Glutamatergic neuron (in vitro differentiated cells): ENCODE measurements around the gene ANKMY1. TPM values are rescaled to one million over a fixed set of nuclear protein-coding genes. Genes with fewer than 3 reads are reported as not detected.

Source experiments
- DNase-seq: peaks from one replicate; pipeline ENCODE4 v3.0.0; 2022
- H3K27ac Mint-ChIP-seq: one replicate; pipeline ENCODE4 v1.8.0; 2020; ENCODE audit warnings: mild to moderate bottlenecking, mixed read lengths, inconsistent platforms; ENCODE audit not compliant: unreplicated experiment
- H3K27me3 Mint-ChIP-seq: one replicate; pipeline ENCODE4 v1.8.0; 2020; ENCODE audit warnings: mild to moderate bottlenecking, moderate library complexity, mixed read lengths, inconsistent platforms; ENCODE audit not compliant: unreplicated experiment
- H3K36me3 Mint-ChIP-seq: one replicate; pipeline ENCODE4 v1.8.0; 2020; ENCODE audit warnings: mild to moderate bottlenecking, mixed read lengths, inconsistent platforms; ENCODE audit not compliant: unreplicated experiment
- H3K4me1 Mint-ChIP-seq: one replicate; pipeline ENCODE4 v1.8.0; 2020; ENCODE audit warnings: mild to moderate bottlenecking, low read depth, mixed read lengths, inconsistent platforms; ENCODE audit not compliant: unreplicated experiment
- H3K4me3 Mint-ChIP-seq: one replicate; pipeline ENCODE4 v1.8.0; 2020; ENCODE audit warnings: mild to moderate bottlenecking, mixed read lengths, inconsistent platforms; ENCODE audit not compliant: unreplicated experiment
- H3K9me3 Mint-ChIP-seq: one replicate; pipeline ENCODE4 v1.8.0; 2020; ENCODE audit warnings: mild to moderate bottlenecking, moderate library complexity, mixed read lengths, inconsistent platforms; ENCODE audit not compliant: unreplicated experiment
- CTCF ChIP-seq: fragments of 200-600 bp; sonication (generic); IDR thresholded peaks from one replicate; pipeline ENCODE4 v1.5.0; 2021; ENCODE audit not compliant: partially characterized antibody, unreplicated experiment
- total RNA-seq: library from RNA; stranded (reverse); fragmentation: NEBNext Ultra II Directional; extraction: Animal tissue kit (Norgen Biotek cat#: 25700); gene quantifications from one replicate; pipeline ENCODE4 v1.2.1, GENCODE V29; 2021; ENCODE audit not compliant: unreplicated experiment

The ANKMY1 gene
- total RNA-seq, 1 donor from 2014 or later = 9.0 TPM

GRCh38 chr2:240447934-240448333 lies 109.9 kb downstream of the ANKMY1 start:
- peaks cover 21% of the 10 kb centered on the region for H3K4me1 Mint-ChIP-seq

GRCh38 chr2:240447331-240447730 lies 110.5 kb downstream of the ANKMY1 start:
- H3K27ac Mint-ChIP-seq = no peak overlapping the region
- no peak for DNase-seq
- TF ChIP-seq CTCF = no peak
- no peak overlapping the region for H3K4me3 Mint-ChIP-seq
- H3K36me3 Mint-ChIP-seq = no peaks in the 10 kb centered on the region
- H3K9me3 Mint-ChIP-seq = peaks cover 6% of the 10 kb centered on the region
- H3K4me1 Mint-ChIP-seq = peaks cover 21% of the 10 kb centered on the region
- peaks cover 12% of the 10 kb centered on the region for H3K27me3 Mint-ChIP-seq

More at GRCh38 chr2:240447934-240448333, 109.9 kb downstream of the ANKMY1 start:
- Mint-ChIP-seq H3K4me3 (no peak overlapping the region), H3K36me3 (no peaks in the 10 kb centered on the region), H3K9me3 (peaks cover 6% of the 10 kb centered on the region), H3K27me3 (peaks cover 12% of the 10 kb centered on the region), H3K27ac (no peak overlapping the region)
- no peak for TF ChIP-seq CTCF
- DNase-seq = no peak

GRCh38 chr2:240446664-240447175 lies 111.1 kb downstream of the ANKMY1 start:
- Mint-ChIP-seq H3K27ac (no peak overlapping the region), H3K4me1 (peaks cover 21% of the 10 kb centered on the region), H3K9me3 (peaks cover 4% of the 10 kb centered on the region), H3K36me3 (no peaks in the 10 kb centered on the region), H3K27me3 (peaks cover 7% of the 10 kb centered on the region), H3K4me3 (no peak overlapping the region)
- no peak for DNase-seq
- TF ChIP-seq CTCF = no peak

- TF ChIP-seq CTCF = no peak
- Mint-ChIP-seq H3K27ac (no peak overlapping the region), H3K4me1 (peaks cover 21% of the 10 kb centered on the region), H3K36me3 (no peaks in the 10 kb centered on the region), H3K4me3 (no peak overlapping the region), H3K27me3 (peaks cover 5% of the 10 kb centered on the region), H3K9me3 (peaks cover 4% of the 10 kb centered on the region)
- DNase-seq = no peak
These were observed 111.7 kb downstream of the ANKMY1 start for GRCh38 chr2:240445961-240446663.

- TF ChIP-seq CTCF = no peak
- no peak for DNase-seq
- Mint-ChIP-seq H3K36me3 (no peaks in the 10 kb centered on the region), H3K9me3 (peaks cover 4% of the 10 kb centered on the region), H3K4me3 (no peak overlapping the region), H3K27ac (no peak overlapping the region), H3K27me3 (peaks cover 1% of the 10 kb centered on the region), H3K4me1 (peaks cover 9% of the 10 kb centered on the region)
These were observed 113.3 kb downstream of the ANKMY1 start for GRCh38 chr2:240444464-240444863.
